Measurements from ENCODE around the gene TMEM201.

TMEM201 gene

DNA sequence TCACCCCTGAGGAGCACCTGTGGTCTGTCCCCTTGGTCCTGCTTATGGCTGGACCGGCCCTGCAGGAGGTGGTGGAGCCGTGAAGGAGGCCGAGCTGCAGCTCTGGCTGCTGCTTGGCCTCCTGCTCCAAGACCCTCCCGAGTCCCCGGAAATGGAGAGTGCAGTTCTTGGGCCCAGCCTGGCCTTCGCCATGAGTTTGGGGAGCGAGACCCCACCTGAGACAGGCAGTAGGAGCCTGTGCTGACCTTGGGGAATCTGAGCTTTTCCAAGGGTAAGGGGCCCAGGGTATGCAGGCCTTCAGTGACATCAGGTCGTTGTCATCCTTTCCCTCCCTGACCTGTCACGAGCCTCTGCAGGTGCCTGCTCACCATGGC is 14.1 kb downstream of the TMEM201 start:
- Mint-ChIP-seq H3K36me3 (ENCODE audit: low read depth) (peaks cover 16% of the 10 kb centered on the region), H3K9me3 (no peaks in the 10 kb centered on the region), H3K4me3 (no peak overlapping the region), H3K4me1 (ENCODE audit: low read depth) (no peaks in the 10 kb centered on the region), H3K27me3 (no peaks in the 10 kb centered on the region), H3K27ac (no peak overlapping the region)

DNA sequence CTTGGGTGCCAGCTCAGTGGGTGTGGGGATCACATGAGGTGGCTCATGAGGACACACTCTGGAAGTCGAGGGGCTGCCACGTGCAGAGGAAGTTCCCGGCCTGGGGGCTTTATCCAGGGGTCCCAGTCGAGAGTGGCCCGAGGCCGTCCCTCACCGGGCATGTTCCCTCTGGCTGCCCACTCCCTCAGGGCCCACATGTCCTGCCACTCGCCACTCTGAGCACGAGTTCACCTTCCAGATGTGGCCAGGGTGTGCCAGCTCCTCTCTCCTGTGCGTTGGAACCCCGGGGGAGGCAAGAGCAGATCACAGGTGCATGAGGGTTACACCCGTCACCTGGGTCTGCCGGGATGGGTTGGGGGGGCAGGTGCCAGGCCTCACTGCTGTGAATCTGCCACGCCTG is 14.6 kb downstream of the TMEM201 start:
- Mint-ChIP-seq H3K9me3 (no peaks in the 10 kb centered on the region), H3K36me3 (ENCODE audit: low read depth) (peaks cover 16% of the 10 kb centered on the region), H3K4me1 (ENCODE audit: low read depth) (no peaks in the 10 kb centered on the region), H3K27me3 (no peaks in the 10 kb centered on the region), H3K27ac (no peak overlapping the region), H3K4me3 (no peak overlapping the region)

DNA sequence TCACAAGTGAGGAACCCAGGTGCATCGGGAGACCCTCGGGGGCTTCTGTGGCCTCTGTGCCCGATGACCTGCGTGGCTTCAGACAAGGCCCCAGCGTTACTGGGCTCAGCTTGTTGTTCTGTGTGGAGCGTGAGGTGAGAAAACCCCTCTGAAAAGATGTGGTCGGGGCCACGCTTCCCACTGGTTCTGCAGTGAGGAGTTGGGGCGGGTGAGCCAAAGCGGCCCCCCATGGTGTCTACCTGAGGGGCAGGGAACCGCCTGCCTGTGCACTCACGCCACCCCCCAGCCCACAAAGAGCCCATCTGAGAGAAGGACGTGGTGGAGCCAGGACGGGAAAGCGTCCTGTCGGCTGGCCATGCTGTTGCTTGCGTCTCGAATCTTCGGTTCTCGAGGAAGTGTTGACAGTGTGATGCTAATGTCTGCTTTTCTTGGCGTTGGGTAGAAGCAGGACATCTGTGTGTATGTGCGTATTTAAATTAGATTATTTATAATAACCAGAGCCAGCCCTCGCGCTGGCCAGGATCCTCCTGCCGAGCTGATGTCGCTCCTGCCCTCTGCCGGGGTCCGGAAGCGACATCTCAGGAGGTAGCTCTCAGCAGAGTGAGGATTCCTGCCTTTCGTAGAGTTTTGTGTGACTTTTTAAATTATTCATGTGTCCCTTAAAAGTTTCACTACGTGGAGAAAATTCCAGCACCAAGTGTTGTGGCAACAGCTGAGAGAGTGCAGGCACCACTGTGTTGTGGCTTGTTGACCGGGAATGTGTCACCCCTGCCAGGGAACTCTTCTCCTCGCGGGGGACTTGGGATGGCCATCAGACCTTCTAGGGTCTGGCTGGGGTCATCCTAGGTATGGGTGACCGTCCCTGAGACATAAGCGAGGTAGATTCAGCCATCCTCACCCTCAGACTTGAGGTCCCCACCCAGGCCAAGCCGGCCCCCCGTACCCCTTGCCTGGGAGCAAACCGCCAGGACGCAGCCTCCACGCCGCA is 15.3 kb downstream of the TMEM201 start:
- Mint-ChIP-seq H3K4me3 (no peak overlapping the region), H3K27me3 (no peaks in the 10 kb centered on the region), H3K36me3 (ENCODE audit: low read depth) (peaks cover 16% of the 10 kb centered on the region), H3K4me1 (ENCODE audit: low read depth) (no peaks in the 10 kb centered on the region), H3K27ac (no peak overlapping the region), H3K9me3 (no peaks in the 10 kb centered on the region)

DNA sequence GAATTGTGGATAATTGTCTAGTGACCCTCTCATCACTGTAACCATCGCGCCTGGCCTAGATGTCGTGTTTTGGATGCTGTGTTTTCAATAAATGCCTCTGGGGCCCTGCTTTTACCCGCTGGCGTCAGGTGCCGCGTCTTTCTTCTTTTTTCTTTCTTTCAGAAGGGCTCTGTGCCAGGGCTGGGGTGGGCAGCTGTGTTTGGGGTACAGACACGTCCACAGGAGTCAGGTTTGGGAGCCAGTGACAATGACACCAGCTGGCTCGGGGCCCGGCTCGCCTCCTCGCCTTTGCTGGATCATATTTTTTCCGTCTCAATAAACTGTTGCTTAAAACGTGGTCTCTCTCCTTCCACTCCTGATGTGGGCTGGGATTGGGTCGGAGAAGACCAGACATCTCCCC is 16.1 kb downstream of the TMEM201 start:
- Mint-ChIP-seq H3K4me1 (ENCODE audit: low read depth) (no peaks in the 10 kb centered on the region), H3K36me3 (ENCODE audit: low read depth) (peaks cover 13% of the 10 kb centered on the region), H3K27me3 (no peaks in the 10 kb centered on the region), H3K4me3 (no peak overlapping the region), H3K9me3 (no peaks in the 10 kb centered on the region), H3K27ac (no peak overlapping the region)

DNA sequence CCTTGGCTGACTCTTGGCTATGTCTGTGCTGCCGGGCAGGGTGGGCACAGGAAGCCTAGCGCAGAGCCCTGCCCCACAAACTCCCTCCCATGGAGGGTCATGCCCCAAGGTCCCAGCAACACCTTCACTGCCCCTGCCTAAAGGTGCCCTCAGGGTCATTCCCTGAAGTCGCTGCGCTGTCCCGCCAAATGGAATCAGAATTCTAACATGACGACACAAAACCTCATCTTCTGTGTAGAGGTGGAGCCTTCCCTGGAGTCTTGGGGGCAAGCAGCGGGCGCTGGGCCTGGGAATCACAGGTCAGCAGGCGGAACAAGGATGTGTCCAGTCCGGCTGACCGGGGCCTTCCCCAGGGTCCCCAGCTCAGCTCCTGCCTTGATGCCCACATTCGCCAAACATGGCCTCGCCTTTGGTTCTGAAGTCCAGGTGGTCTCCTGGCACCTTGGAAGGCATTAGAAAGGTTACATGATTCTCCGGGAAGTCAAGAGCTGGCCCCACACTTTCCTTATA is 17.3 kb downstream of the TMEM201 start:
- Mint-ChIP-seq H3K27me3 (no peaks in the 10 kb centered on the region), H3K4me3 (no peak overlapping the region), H3K4me1 (ENCODE audit: low read depth) (no peaks in the 10 kb centered on the region), H3K36me3 (ENCODE audit: low read depth) (peaks cover 10% of the 10 kb centered on the region), H3K9me3 (no peaks in the 10 kb centered on the region), H3K27ac (no peak overlapping the region)

DNA sequence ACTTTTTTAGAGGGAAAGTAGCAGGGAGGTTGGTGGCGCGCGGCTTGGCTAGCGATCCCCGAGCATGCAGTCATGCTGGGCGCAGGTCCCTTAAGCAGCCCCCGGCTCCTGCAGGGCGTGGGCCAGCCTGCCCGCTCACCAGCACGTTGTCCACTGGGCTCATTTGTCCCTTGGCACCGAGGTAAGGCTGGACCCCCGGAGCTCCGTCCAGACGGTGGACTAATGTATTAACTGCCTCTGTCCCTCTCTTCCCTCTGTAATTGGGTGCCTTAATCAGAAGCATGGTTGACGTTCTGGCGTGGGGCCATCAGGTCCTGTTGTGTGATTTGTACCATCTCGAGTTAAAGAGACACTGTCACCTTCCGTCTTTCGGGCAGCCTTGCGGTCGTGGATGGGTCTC is 17.7 kb downstream of the TMEM201 start:
- H3K27me3 Mint-ChIP-seq = no peaks in the 10 kb centered on the region
- no peak overlapping the region for H3K4me3 Mint-ChIP-seq

DNA sequence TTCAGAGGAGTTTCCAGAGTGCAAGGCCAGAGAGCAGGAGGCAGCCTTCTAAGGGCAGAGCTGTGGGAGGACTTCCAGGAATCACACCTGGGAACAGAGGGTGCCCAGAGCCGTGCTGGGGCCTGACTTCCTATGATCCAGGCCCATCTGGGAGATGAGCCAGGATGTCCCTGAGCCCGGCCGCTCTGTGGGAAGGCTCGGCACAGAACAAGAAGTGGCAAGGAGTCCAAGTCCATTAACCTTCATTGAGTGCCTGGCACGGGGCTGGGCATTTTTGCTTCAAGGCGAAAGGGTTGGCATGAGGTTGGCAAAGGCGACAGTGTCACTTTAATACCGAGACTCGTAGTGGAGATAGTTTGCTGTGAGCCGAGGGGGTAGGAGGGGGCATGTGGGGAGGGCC is 18.2 kb downstream of the TMEM201 start:
- Mint-ChIP-seq H3K4me3 (no peak overlapping the region), H3K9me3 (no peaks in the 10 kb centered on the region), H3K27me3 (no peaks in the 10 kb centered on the region), H3K36me3 (ENCODE audit: low read depth) (peaks cover 10% of the 10 kb centered on the region), H3K4me1 (ENCODE audit: low read depth) (no peaks in the 10 kb centered on the region), H3K27ac (no peak overlapping the region)

More for the DNA sequence above, 17.7 kb downstream of the TMEM201 start:
- Mint-ChIP-seq H3K36me3 (ENCODE audit: low read depth) (peaks cover 10% of the 10 kb centered on the region), H3K9me3 (no peaks in the 10 kb centered on the region), H3K27ac (no peak overlapping the region), H3K4me1 (ENCODE audit: low read depth) (no peaks in the 10 kb centered on the region)

DNA sequence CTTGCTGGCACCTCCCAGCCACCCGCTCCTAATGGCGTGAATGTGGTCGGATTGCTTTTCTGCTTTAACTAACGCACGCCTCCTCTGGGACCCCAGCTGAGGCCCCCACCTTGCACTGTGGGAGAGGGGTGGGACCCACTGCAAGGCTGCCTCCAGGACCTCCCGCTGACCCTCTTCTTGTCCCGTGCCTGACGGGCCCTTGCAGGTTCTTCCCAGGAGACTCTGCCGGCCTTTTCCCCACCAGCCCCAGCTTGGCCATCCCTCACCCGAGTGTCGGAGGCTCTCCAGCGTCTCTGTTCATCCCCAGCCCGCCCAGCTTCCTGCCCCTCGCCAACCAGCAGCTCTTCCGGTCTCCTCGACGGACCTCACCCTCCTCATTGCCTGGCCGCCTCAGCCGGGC is 18.6 kb downstream of the TMEM201 start:
- no peaks in the 10 kb centered on the region for H3K27me3 Mint-ChIP-seq
- H3K9me3 Mint-ChIP-seq = no peaks in the 10 kb centered on the region
- H3K36me3 Mint-ChIP-seq (ENCODE audit: low read depth) = peaks cover 13% of the 10 kb centered on the region
- no peak overlapping the region for H3K4me3 Mint-ChIP-seq
- no peaks in the 10 kb centered on the region for H3K4me1 Mint-ChIP-seq (ENCODE audit: low read depth)
- no peak overlapping the region for H3K27ac Mint-ChIP-seq

DNA sequence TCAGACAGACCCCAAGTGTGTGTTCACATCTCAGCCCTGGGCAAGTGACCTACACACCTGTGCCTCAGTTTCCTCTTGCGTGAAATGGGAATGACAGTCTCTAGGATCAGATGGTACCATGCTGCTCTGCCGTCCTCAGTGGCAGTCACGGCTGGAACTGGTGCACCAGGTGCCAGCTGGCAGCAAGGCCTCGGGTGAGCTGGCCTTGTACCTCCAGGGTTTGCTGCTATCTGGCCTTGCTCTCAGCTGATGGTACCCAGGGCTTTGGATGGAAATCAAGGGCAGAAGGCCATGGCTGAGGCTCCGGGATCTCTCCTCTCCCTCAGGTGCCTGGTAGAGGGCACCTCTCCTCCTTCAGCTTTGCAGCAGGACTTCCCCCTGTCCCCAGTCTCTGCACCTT is 21.3 kb downstream of the TMEM201 start:
- no peaks in the 10 kb centered on the region for H3K27me3 Mint-ChIP-seq
- H3K4me1 Mint-ChIP-seq (ENCODE audit: low read depth) = no peaks in the 10 kb centered on the region
- H3K9me3 Mint-ChIP-seq = no peaks in the 10 kb centered on the region
- H3K36me3 Mint-ChIP-seq (ENCODE audit: low read depth) = peaks cover 5% of the 10 kb centered on the region
- no peak overlapping the region for H3K27ac Mint-ChIP-seq
- H3K4me3 Mint-ChIP-seq = no peak overlapping the region

DNA sequence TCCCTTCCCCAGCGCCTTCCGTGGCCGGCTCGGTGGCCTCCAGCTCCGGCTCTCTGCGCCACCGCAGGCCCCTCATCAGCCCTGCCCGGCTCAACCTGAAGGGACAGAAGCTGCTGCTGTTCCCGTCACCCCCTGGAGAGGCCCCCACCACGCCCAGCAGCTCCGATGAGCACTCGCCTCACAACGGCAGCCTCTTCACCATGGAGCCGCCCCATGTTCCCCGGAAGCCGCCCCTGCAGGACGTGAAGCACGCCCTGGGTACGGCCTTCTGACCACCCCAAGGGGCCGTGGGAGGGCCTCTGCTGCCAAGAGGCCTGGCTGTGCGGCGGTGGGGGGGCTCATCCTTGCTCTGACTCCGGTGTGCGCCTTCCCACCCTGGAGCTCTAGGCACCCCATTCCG is 21.8 kb downstream of the TMEM201 start:
- H3K36me3 Mint-ChIP-seq (ENCODE audit: low read depth) = peaks cover 3% of the 10 kb centered on the region
- H3K4me3 Mint-ChIP-seq = no peak overlapping the region
- H3K27ac Mint-ChIP-seq = no peak overlapping the region
- H3K27me3 Mint-ChIP-seq = no peaks in the 10 kb centered on the region
- no peaks in the 10 kb centered on the region for H3K4me1 Mint-ChIP-seq (ENCODE audit: low read depth)
- no peaks in the 10 kb centered on the region for H3K9me3 Mint-ChIP-seq

DNA sequence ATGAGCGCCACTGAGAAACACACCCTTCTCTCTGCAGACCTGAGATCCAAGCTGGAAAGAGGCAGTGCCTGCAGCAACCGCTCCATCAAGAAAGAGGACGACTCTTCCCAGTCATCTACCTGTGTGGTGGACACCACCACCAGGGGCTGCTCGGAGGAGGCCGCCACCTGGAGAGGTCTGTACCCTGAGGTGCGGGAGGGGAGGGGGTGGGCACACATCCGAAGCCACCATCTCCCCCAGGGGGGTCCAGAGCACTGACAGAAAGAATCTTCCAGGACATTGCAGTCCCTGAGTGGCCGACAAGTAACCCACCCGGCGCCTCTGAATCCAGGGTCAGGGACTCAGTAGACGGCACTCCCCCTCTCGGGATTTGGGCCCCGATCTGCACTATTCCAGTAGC is 23.0 kb downstream of the TMEM201 start:
- H3K27me3 Mint-ChIP-seq = no peaks in the 10 kb centered on the region
- no peak overlapping the region for H3K4me3 Mint-ChIP-seq
- H3K36me3 Mint-ChIP-seq (ENCODE audit: low read depth) = peaks cover 3% of the 10 kb centered on the region
- H3K27ac Mint-ChIP-seq = no peak overlapping the region
- H3K9me3 Mint-ChIP-seq = no peaks in the 10 kb centered on the region
- no peaks in the 10 kb centered on the region for H3K4me1 Mint-ChIP-seq (ENCODE audit: low read depth)

DNA sequence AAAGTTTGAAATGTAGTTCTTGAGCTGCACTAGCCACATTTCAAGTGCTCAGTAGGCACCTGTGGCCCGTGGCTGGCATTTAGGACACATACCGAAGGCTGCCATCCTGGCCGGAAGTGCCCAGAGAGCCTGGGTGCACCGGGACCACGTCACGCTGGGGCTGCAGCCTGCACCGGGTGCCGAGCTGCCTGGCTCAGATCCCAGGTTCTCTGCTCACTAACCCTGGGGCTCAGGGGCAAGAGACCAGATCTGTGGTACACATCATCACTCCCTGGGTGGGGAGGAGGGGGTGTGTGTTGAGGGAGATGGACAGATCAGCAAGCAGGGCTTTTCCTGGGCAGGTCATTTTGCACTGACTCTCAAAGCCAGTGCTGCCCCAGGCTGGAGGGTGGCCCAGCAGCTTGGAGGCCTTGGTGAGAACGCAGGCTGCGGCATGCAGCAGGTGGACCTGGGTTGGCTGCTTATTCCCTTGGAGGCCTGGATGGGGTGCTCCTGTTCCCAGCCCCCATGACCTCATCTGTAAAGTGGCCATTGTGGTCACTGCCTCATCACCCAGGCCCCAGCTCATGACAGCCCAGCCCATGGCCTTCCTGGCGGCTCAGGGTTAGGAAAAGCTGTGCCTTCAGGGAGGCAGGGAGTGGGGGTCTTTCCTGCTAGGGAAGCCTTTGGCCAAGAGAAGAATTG is 23.6 kb downstream of the TMEM201 start:
- peaks cover 3% of the 10 kb centered on the region for H3K36me3 Mint-ChIP-seq (ENCODE audit: low read depth)
- H3K4me3 Mint-ChIP-seq = no peak overlapping the region
- H3K27ac Mint-ChIP-seq = no peak overlapping the region
- H3K9me3 Mint-ChIP-seq = no peaks in the 10 kb centered on the region
- no peaks in the 10 kb centered on the region for H3K27me3 Mint-ChIP-seq
- no peaks in the 10 kb centered on the region for H3K4me1 Mint-ChIP-seq (ENCODE audit: low read depth)

DNA sequence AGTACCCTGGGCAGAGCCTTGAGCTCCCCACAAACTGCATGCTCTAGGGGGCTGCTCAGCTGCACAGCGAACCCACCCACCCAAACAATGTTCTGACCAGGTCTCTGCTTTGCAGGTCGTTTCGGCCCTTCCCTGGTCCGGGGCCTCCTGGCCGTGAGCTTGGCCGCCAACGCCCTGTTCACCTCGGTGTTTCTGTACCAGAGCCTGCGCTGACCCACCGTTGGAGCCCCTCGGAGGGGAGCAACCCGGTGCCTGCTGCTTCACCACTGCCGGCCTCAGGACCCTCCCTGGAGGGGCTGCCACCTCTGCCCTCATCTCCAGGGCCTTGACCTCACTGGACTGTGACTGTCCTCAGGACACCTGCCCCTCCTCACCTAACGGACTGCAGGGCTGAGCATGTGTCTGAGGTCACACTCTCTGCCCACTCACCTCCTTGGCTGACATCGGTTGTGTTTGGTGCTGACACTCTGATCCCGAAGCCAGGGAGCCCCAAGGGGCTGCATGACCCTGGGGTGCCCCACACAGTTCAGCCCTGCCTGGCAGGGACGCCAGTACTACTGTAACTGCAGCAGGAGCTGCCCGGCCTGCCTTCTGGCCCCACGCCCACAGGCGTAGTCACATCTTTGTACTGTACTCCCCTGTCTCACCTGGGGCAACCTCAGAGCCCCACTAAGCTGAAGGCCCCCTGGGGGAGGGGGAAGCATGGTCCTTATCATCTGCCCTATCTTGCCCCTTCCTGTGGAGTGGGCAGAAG is 24.3 kb downstream of the TMEM201 start:
- Mint-ChIP-seq H3K4me1 (ENCODE audit: low read depth) (no peaks in the 10 kb centered on the region), H3K36me3 (ENCODE audit: low read depth) (peaks cover 3% of the 10 kb centered on the region), H3K27ac (no peak overlapping the region), H3K27me3 (no peaks in the 10 kb centered on the region), H3K9me3 (no peaks in the 10 kb centered on the region), H3K4me3 (no peak overlapping the region)

DNA sequence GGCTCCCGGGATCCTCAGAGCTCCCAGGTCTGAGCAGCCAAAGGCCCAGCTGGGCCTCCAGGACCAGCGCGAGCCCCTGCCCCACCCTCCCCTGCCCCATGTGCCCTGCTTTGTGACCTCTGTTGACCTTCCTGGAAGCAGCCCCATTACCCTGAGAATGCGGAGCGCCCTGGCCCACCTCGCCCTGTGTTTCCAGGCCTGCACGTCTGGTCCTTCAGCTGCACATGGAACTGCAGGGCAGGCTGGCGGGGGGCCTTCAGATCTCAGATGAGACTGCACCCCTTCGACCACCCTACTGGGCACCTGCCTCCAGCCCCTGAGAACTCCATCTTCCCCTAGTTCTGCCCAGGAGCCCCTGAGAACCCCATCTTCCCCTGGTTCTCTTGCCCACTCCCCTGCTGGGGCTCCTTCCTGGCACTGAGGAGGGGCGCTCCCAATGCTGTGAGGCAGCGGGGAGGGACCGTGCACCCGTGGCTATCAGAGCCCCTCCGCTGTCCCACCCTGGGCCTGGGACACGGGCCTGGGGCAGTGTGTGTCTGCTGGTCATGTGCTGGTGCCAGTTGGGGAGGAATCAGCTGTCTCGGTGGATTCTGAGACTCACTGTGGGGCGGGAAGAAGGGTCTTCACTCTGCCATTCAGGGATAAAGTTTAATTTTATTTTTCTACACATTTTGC is 25.1 kb downstream of the TMEM201 start:
- Mint-ChIP-seq H3K4me1 (ENCODE audit: low read depth) (no peaks in the 10 kb centered on the region), H3K9me3 (no peaks in the 10 kb centered on the region), H3K27ac (no peak overlapping the region), H3K4me3 (no peak overlapping the region), H3K36me3 (ENCODE audit: low read depth) (peaks cover 3% of the 10 kb centered on the region), H3K27me3 (peaks cover under 1% of the 10 kb centered on the region)
